C4-2B (cell line): ENCODE data around the gene FLT1.

Experiments
- H3K27ac ChIP-seq: fragments of 450-650 bp; 2 replicates; pipeline ENCODE4 v1.5.1; 2017
- CTCF ChIP-seq: fragments of 450-650 bp; conservative IDR thresholded peaks from 2 replicates; pipeline ENCODE4 v1.5.1; 2017; ENCODE audit warnings: mild to moderate bottlenecking
- ZFX ChIP-seq: fragments of 450-650 bp; IDR thresholded peaks from 2 replicates; pipeline ENCODE4 v1.6.1; 2017

Gene FLT1

GRCh38 chr13:28257305-28257704 is 237.6 kb downstream of the FLT1 start:
- TF ChIP-seq CTCF (no peak), ZFX (no peak)
- H3K27ac ChIP-seq, result no peak overlapping the region

- TF ChIP-seq ZFX (no peak), CTCF (no peak)
Observed at GRCh38 chr13:28252547-28252946, 242.4 kb downstream of the FLT1 start.

GRCh38 chr13:28251466-28251865 is 243.5 kb downstream of the FLT1 start:
- H3K27ac ChIP-seq, result no peak overlapping the region
- no peak for TF ChIP-seq ZFX
- no peak for TF ChIP-seq CTCF

More at GRCh38 chr13:28252547-28252946, 242.4 kb downstream of the FLT1 start:
- H3K27ac ChIP-seq, result no peak overlapping the region

GRCh38 chr13:28250542-28250941 is 244.4 kb downstream of the FLT1 start:
- no peak for TF ChIP-seq ZFX
- no peak for TF ChIP-seq CTCF

More at GRCh38 chr13:28250542-28250941, 244.4 kb downstream of the FLT1 start:
- no peak overlapping the region for H3K27ac ChIP-seq
